Measurements from ENCODE around the gene UCHL1. TPM values are rescaled to one million over a fixed set of nuclear protein-coding genes. Genes with fewer than 3 reads are reported as not detected.

Gene UCHL1
- total and polyA plus RNA-seq, 2 of the 13 experiments (the other 11 are each of a cell fraction or from before 2014, with no cell fraction given) = not detected

DNA sequence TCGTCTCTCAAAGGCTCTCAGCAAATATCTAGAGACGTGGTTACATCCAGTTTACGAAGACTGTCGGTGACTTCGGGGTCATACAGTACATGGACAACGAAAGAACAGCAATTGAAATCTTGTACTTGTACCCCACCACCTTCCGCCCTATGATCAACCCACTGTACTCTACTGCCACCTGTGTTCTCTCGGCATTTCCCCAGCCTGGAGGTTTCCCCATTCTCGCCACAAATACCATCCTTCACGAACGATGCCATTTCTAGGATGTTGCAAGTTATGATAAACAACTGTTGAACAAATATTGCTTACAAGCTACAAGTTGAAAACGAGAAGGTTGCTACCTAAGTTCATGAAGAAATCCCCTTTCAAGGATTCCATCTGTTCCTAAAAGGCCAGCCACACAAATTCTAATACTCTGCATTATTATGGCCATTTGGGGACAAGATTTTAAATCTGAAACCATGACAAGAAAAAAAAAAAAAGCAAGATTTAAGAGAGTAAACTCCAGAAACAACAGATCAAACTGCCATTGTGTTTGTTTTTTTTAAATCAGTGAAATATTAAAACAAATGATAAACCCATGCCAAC, 44.0 kb upstream of the UCHL1 start (continued):
- TF ChIP-seq SAP130 (CRISPR knock-in tag; IDR thresholded peaks at IDR 0.05; ENCODE audit: low read depth) (peak; percentile 53; the same call in 1 of the 2 replicates), ISL2 (CRISPR knock-in tag; IDR thresholded peaks at IDR 0.05) (0 out of 2 replicates have a peak, but pooled peaks have one; percentile 25), NBN (conservative IDR thresholded peaks at IDR 0.05) (no peak), BCL6 (CRISPR knock-in tag; IDR thresholded peaks at IDR 0.05) (0 out of 2 replicates have a peak, but pooled peaks have one; percentile 15), TEAD3 (CRISPR knock-in tag; optimal IDR thresholded peaks at IDR 0.05; ENCODE audit: borderline replicate concordance) (peak; percentile 65), TIGD3 (CRISPR knock-in tag; IDR thresholded peaks at IDR 0.05; ENCODE audit: borderline replicate concordance) (no peak), KDM5A (IDR thresholded peaks at IDR 0.05; ENCODE audit: borderline replicate concordance, low read length) (0 out of 2 replicates have a peak, but pooled peaks have one; percentile 43), GATAD2A (CRISPR knock-in tag; IDR thresholded peaks at IDR 0.05) (peak; percentile 42), EP300 (IDR thresholded peaks at IDR 0.05; ENCODE audit: low read depth in 2 of 2, low read length in 2 of 2) (no peak; a peak in 1 of 4 replicates), EP300 (CRISPR knock-in tag; IDR thresholded peaks at IDR 0.05; ENCODE audit: borderline replicate concordance) (no peak), HDAC1 (CRISPR knock-in tag; IDR thresholded peaks at IDR 0.05) (no peak), GABPB1 (CRISPR knock-in tag; IDR thresholded peaks at IDR 0.05) (no peak), ZNF124 (CRISPR knock-in tag; IDR thresholded peaks at IDR 0.05) (no peak), KLF6 (CRISPR knock-in tag; IDR thresholded peaks at IDR 0.05) (peak; percentile 19; the same call in 1 of the 2 replicates), NR2C2 (CRISPR knock-in tag; IDR thresholded peaks at IDR 0.05; ENCODE audit: borderline replicate concordance) (no peak), ZNF644 (CRISPR knock-in tag; IDR thresholded peaks at IDR 0.05; ENCODE audit: low read depth) (0 out of 2 replicates have a peak, but pooled peaks have one; percentile 21), SOX6 (IDR thresholded peaks at IDR 0.05) (no peak), SOX6 (CRISPR knock-in tag; IDR thresholded peaks at IDR 0.05) (peak; percentile 47; the same call in 1 of the 2 replicates), ZNF343 (CRISPR knock-in tag; IDR thresholded peaks at IDR 0.05) (no peak)
- TF ChIP-seq, protein P1, sequence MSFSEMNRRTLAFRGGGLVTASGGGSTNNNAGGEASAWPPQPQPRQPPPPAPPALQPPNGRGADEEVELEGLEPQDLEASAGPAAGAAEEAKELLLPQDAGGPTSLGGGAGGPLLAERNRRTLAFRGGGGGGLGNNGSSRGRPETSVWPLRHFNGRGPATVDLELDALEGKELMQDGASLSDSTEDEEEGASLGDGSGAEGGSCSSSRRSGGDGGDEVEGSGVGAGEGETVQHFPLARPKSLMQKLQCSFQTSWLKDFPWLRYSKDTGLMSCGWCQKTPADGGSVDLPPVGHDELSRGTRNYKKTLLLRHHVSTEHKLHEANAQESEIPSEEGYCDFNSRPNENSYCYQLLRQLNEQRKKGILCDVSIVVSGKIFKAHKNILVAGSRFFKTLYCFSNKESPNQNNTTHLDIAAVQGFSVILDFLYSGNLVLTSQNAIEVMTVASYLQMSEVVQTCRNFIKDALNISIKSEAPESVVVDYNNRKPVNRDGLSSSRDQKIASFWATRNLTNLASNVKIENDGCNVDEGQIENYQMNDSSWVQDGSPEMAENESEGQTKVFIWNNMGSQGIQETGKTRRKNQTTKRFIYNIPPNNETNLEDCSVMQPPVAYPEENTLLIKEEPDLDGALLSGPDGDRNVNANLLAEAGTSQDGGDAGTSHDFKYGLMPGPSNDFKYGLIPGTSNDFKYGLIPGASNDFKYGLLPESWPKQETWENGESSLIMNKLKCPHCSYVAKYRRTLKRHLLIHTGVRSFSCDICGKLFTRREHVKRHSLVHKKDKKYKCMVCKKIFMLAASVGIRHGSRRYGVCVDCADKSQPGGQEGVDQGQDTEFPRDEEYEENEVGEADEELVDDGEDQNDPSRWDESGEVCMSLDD (CRISPR knock-in tag; IDR thresholded peaks at IDR 0.05; ENCODE audit: borderline replicate concordance) = no peak
- TF ChIP-seq, protein P2, sequence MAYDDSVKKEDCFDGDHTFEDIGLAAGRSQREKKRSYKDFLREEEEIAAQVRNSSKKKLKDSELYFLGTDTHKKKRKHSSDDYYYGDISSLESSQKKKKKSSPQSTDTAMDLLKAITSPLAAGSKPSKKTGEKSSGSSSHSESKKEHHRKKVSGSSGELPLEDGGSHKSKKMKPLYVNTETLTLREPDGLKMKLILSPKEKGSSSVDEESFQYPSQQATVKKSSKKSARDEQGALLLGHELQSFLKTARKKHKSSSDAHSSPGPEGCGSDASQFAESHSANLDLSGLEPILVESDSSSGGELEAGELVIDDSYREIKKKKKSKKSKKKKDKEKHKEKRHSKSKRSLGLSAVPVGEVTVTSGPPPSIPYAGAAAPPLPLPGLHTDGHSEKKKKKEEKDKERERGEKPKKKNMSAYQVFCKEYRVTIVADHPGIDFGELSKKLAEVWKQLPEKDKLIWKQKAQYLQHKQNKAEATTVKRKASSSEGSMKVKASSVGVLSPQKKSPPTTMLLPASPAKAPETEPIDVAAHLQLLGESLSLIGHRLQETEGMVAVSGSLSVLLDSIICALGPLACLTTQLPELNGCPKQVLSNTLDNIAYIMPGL (CRISPR knock-in tag; IDR thresholded peaks at IDR 0.05; ENCODE audit: borderline replicate concordance in 1 of 2, low read depth in 1 of 2) = peak; percentile 24 to 77; a peak in 3 of 4 replicates
- TF ChIP-seq, protein P3, sequence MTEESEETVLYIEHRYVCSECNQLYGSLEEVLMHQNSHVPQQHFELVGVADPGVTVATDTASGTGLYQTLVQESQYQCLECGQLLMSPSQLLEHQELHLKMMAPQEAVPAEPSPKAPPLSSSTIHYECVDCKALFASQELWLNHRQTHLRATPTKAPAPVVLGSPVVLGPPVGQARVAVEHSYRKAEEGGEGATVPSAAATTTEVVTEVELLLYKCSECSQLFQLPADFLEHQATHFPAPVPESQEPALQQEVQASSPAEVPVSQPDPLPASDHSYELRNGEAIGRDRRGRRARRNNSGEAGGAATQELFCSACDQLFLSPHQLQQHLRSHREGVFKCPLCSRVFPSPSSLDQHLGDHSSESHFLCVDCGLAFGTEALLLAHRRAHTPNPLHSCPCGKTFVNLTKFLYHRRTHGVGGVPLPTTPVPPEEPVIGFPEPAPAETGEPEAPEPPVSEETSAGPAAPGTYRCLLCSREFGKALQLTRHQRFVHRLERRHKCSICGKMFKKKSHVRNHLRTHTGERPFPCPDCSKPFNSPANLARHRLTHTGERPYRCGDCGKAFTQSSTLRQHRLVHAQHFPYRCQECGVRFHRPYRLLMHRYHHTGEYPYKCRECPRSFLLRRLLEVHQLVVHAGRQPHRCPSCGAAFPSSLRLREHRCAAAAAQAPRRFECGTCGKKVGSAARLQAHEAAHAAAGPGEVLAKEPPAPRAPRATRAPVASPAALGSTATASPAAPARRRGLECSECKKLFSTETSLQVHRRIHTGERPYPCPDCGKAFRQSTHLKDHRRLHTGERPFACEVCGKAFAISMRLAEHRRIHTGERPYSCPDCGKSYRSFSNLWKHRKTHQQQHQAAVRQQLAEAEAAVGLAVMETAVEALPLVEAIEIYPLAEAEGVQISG (CRISPR knock-in tag; IDR thresholded peaks at IDR 0.05) = no peak
